GM23338 (cell line): ENCODE results near the gene NDUFAF8. TPM values are rescaled to one million over a fixed set of nuclear protein-coding genes. Genes with fewer than 3 reads are reported as not detected.

Experiments used
- EZH2 ChIP-seq: fragments of 200-600 bp; sonication (generic); IDR thresholded peaks from one replicate; pipeline ENCODE4 v1.8.0; 2017; ENCODE audit warnings: antibody characterized with exemption, mild to moderate bottlenecking, low read depth; ENCODE audit not compliant: unreplicated experiment
- JUNB ChIP-seq: IDR thresholded peaks from one replicate; pipeline ENCODE4 v1.6.1; 2016; ENCODE audit warnings: antibody characterized with exemption; ENCODE audit not compliant: unreplicated experiment
- NANOG ChIP-seq: IDR thresholded peaks from 2 replicates; pipeline ENCODE4 v1.6.1; 2016; ENCODE audit warnings: antibody characterized with exemption, borderline replicate concordance
- POLR2AphosphoS5 ChIP-seq: IDR thresholded peaks from 2 replicates; pipeline ENCODE4 v1.6.1; 2016; ENCODE audit warnings: antibody characterized with exemption, low read depth
- ZNF331 ChIP-seq: fragments of 250-450 bp; sonication (Bioruptor Pico); IDR thresholded peaks from 2 replicates; pipeline ENCODE4 v1.5.0; 2020; ENCODE audit warnings: low read depth, mild to moderate bottlenecking, moderate library complexity
- polyA plus RNA-seq: library from polyadenylated mRNA; unstranded; fragments of >200 nt; fragmentation: Nextera tagmentation; extraction: Ambion mirVana; gene quantifications from 2 replicates; pipeline ENCODE4 v1.2.1, GENCODE V29; 2016
- total RNA-seq: library from RNA; depleted of rRNA; stranded (reverse); fragments of >200 nt; shearing (Covaris generic); gene quantifications from 2 replicates; pipeline ENCODE4 v1.2.3, GENCODE V29; 2014
- TF ChIP-seq, protein P1 (sequence below): fragments of 250-450 bp; sonication (Bioruptor Pico); IDR thresholded peaks from 2 replicates; pipeline ENCODE4 v1.5.0; 2020; ENCODE audit warnings: mild to moderate bottlenecking, moderate library complexity
- TF ChIP-seq, protein P2 (sequence below): IDR thresholded peaks from one replicate; pipeline ENCODE4 v1.6.1; 2018; ENCODE audit warnings: antibody characterized with exemption; ENCODE audit not compliant: unreplicated experiment
- TF ChIP-seq, protein P3 (sequence below), 2 experiments: fragments of 200-600 bp in 1 of 2; sonication (generic) in 1 of 2; conservative IDR thresholded peaks; 2 replicates each; pipeline versions ENCODE4 v1.5.1 to v1.6.1; 2016 to 2017; ENCODE audit warnings: antibody characterized with exemption in 2 of 2, low read depth in 2 of 2, mild to moderate bottlenecking in 2 of 2, moderate library complexity in 1 of 2

Gene NDUFAF8
- total and polyA plus RNA-seq, 2 experiments from 2014 or later, result 21.5 to 156 TPM

DNA sequence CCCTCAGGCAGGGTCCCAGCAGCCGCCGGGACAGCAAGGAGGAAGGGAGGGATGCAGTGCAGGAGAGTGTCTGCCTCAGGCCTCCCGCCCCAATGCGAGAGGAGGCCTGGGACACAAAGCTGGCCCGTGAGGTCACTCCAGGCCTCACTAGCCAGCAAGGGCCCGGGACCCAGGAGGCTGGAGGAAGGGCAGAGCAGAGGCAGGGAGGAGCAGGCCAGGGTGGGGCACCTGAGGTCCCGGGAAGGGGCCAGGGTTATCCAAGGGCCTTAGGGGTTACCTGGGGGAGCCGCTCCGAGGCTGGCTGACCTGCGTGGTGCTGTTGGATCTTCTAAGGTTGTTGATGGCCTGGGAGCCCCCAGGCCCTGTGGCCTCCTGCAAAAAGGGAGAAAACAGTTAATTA, 30.5 kb upstream of the NDUFAF8 start (continued):
- TF ChIP-seq, protein P1, sequence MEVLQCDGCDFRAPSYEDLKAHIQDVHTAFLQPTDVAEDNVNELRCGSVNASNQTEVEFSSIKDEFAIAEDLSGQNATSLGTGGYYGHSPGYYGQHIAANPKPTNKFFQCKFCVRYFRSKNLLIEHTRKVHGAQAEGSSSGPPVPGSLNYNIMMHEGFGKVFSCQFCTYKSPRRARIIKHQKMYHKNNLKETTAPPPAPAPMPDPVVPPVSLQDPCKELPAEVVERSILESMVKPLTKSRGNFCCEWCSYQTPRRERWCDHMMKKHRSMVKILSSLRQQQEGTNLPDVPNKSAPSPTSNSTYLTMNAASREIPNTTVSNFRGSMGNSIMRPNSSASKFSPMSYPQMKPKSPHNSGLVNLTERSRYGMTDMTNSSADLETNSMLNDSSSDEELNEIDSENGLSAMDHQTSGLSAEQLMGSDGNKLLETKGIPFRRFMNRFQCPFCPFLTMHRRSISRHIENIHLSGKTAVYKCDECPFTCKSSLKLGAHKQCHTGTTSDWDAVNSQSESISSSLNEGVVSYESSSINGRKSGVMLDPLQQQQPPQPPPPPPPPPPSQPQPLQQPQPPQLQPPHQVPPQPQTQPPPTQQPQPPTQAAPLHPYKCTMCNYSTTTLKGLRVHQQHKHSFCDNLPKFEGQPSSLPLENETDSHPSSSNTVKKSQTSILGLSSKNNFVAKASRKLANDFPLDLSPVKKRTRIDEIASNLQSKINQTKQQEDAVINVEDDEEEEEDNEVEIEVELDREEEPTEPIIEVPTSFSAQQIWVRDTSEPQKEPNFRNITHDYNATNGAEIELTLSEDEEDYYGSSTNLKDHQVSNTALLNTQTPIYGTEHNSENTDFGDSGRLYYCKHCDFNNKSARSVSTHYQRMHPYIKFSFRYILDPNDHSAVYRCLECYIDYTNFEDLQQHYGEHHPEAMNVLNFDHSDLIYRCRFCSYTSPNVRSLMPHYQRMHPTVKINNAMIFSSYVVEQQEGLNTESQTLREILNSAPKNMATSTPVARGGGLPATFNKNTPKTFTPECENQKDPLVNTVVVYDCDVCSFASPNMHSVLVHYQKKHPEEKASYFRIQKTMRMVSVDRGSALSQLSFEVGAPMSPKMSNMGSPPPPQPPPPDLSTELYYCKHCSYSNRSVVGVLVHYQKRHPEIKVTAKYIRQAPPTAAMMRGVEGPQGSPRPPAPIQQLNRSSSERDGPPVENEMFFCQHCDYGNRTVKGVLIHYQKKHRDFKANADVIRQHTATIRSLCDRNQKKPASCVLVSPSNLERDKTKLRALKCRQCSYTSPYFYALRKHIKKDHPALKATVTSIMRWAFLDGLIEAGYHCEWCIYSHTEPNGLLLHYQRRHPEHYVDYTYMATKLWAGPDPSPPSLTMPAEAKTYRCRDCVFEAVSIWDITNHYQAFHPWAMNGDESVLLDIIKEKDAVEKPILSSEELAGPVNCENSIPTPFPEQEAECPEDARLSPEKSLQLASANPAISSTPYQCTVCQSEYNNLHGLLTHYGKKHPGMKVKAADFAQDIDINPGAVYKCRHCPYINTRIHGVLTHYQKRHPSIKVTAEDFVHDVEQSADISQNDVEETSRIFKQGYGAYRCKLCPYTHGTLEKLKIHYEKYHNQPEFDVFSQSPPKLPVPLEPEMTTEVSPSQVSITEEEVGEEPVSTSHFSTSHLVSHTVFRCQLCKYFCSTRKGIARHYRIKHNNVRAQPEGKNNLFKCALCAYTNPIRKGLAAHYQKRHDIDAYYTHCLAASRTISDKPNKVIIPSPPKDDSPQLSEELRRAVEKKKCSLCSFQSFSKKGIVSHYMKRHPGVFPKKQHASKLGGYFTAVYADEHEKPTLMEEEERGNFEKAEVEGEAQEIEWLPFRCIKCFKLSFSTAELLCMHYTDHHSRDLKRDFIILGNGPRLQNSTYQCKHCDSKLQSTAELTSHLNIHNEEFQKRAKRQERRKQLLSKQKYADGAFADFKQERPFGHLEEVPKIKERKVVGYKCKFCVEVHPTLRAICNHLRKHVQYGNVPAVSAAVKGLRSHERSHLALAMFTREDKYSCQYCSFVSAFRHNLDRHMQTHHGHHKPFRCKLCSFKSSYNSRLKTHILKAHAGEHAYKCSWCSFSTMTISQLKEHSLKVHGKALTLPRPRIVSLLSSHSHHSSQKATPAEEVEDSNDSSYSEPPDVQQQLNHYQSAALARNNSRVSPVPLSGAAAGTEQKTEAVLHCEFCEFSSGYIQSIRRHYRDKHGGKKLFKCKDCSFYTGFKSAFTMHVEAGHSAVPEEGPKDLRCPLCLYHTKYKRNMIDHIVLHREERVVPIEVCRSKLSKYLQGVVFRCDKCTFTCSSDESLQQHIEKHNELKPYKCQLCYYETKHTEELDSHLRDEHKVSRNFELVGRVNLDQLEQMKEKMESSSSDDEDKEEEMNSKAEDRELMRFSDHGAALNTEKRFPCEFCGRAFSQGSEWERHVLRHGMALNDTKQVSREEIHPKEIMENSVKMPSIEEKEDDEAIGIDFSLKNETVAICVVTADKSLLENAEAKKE, result no peak
- TF ChIP-seq ZNF331 (CRISPR knock-in tag) (no peak), POLR2AphosphoS5 (no peak), EZH2 (no peak), NANOG (no peak), JUNB (no peak)
- TF ChIP-seq, protein P2, sequence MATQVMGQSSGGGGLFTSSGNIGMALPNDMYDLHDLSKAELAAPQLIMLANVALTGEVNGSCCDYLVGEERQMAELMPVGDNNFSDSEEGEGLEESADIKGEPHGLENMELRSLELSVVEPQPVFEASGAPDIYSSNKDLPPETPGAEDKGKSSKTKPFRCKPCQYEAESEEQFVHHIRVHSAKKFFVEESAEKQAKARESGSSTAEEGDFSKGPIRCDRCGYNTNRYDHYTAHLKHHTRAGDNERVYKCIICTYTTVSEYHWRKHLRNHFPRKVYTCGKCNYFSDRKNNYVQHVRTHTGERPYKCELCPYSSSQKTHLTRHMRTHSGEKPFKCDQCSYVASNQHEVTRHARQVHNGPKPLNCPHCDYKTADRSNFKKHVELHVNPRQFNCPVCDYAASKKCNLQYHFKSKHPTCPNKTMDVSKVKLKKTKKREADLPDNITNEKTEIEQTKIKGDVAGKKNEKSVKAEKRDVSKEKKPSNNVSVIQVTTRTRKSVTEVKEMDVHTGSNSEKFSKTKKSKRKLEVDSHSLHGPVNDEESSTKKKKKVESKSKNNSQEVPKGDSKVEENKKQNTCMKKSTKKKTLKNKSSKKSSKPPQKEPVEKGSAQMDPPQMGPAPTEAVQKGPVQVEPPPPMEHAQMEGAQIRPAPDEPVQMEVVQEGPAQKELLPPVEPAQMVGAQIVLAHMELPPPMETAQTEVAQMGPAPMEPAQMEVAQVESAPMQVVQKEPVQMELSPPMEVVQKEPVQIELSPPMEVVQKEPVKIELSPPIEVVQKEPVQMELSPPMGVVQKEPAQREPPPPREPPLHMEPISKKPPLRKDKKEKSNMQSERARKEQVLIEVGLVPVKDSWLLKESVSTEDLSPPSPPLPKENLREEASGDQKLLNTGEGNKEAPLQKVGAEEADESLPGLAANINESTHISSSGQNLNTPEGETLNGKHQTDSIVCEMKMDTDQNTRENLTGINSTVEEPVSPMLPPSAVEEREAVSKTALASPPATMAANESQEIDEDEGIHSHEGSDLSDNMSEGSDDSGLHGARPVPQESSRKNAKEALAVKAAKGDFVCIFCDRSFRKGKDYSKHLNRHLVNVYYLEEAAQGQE, result no peak
- TF ChIP-seq, protein P3, sequence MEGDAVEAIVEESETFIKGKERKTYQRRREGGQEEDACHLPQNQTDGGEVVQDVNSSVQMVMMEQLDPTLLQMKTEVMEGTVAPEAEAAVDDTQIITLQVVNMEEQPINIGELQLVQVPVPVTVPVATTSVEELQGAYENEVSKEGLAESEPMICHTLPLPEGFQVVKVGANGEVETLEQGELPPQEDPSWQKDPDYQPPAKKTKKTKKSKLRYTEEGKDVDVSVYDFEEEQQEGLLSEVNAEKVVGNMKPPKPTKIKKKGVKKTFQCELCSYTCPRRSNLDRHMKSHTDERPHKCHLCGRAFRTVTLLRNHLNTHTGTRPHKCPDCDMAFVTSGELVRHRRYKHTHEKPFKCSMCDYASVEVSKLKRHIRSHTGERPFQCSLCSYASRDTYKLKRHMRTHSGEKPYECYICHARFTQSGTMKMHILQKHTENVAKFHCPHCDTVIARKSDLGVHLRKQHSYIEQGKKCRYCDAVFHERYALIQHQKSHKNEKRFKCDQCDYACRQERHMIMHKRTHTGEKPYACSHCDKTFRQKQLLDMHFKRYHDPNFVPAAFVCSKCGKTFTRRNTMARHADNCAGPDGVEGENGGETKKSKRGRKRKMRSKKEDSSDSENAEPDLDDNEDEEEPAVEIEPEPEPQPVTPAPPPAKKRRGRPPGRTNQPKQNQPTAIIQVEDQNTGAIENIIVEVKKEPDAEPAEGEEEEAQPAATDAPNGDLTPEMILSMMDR (conservative IDR thresholded peaks at IDR 0.05; ENCODE audit: low read depth in 2 of 2), result no peak
